ENCODE results near the gene CHIC2. TPM values are rescaled to one million over a fixed set of nuclear protein-coding genes. Genes with fewer than 3 reads are reported as not detected.

Gene CHIC2
- total RNA-seq, 1 experiment from 2014 or later: 52.3 TPM

DNA sequence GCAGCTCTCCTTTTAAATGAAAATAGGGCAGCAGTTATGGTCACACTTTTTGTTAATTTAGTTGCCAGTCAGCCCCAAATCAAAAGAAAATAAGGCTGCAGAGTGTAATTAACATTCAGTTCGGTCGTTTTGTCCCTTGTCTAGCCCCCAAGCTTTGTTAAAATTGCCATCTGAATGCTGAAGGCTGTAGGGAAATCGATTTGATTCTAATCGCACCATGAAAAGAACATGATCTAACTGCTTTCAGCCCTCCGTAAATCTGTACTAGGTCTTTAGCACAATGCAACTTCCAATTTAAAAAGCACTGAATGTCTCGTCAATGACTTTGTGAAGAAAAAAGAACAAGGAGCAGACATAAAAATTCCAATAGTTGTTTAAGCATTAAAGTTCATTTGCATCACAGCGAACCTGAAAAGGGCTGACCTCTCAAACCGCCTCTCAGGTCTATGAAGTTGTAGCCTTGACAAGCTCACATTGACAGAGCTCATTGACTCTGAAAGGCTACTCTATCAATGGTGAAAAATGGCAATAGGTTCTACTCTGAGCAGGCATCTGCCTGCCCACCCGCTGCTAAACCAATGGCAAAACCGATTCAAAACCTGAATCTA, 48.9 kb downstream of the CHIC2 start:
- CTCF ChIA-PET: no interaction called here
- POLR2A ChIA-PET (ENCODE audit: unreplicated experiment): no interaction called here
- DNase-seq (no peak), ATAC-seq (no peak)
- Histone ChIP-seq H3K4me1 (ENCODE audit: insufficient read depth, low read length) (peaks cover 5% of the 10 kb centered on the region; the same call in 1 of the 2 replicates), H3K9ac (ENCODE audit: low read length) (no peak overlapping the region), H3K4me2 (ENCODE audit: low read length) (no peak overlapping the region), H3F3A (ENCODE audit: low read length, unreplicated experiment) (no peaks in the 10 kb centered on the region), H3K36me3 (ENCODE audit: low read depth, low read length) (no peaks in the 10 kb centered on the region), H4K20me1 (ENCODE audit: low read length) (no peaks in the 10 kb centered on the region), H3K27ac (ENCODE audit: low read length) (no peak overlapping the region), H3K4me3 (ENCODE audit: low read length) (no peak overlapping the region), H3K9me2 (replicated peaks; ENCODE audit: low read length) (no peaks in the 10 kb centered on the region), H2AFZ (ENCODE audit: low read length) (no peak overlapping the region), H3K9me3 (ENCODE audit: low read length) (no peaks in the 10 kb centered on the region), H3K27me3 (ENCODE audit: low read length) (no peaks in the 10 kb centered on the region), H3K79me2 (ENCODE audit: low read length) (no peaks in the 10 kb centered on the region)
- TF ChIP-seq, protein P1, sequence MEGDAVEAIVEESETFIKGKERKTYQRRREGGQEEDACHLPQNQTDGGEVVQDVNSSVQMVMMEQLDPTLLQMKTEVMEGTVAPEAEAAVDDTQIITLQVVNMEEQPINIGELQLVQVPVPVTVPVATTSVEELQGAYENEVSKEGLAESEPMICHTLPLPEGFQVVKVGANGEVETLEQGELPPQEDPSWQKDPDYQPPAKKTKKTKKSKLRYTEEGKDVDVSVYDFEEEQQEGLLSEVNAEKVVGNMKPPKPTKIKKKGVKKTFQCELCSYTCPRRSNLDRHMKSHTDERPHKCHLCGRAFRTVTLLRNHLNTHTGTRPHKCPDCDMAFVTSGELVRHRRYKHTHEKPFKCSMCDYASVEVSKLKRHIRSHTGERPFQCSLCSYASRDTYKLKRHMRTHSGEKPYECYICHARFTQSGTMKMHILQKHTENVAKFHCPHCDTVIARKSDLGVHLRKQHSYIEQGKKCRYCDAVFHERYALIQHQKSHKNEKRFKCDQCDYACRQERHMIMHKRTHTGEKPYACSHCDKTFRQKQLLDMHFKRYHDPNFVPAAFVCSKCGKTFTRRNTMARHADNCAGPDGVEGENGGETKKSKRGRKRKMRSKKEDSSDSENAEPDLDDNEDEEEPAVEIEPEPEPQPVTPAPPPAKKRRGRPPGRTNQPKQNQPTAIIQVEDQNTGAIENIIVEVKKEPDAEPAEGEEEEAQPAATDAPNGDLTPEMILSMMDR (conservative IDR thresholded peaks at IDR 0.05; ENCODE audit: low read depth, low read length): no peak
- TF ChIP-seq EZH2phosphoT487 (IDR thresholded peaks at IDR 0.05; ENCODE audit: borderline replicate concordance, low read length) (no peak), EZH2 (IDR thresholded peaks at IDR 0.05; ENCODE audit: low read length, unreplicated experiment) (no peak)
- BruUV-seq (replicated peaks): no TSS peak
- intact Hi-C loops (cut with micrococcal nuclease): no loop called here

DNA sequence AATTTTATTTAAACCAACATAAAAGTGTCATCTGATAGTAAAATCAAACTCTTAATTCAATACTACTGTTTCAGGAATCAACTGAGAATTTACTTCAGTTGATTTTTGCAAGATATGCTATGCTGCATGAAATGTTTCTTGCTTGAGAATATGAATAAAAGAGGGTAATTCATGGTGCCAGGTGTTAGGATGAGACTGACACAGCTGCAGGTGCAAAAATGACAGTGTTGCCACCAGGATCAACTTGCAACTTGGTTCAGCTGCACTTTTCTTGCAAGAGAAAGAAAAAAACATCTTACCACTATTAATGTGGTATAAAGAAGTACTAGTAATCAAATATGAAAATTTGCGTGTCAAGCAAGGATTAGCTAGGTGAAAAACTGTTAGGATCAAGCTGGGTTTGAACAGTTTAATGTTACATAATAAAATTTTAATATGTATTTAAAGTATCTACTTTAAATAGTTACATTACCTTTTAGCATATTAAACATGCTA, 49.7 kb downstream of the CHIC2 start:
- Histone ChIP-seq H4K20me1 (ENCODE audit: low read length) (no peaks in the 10 kb centered on the region), H3K4me2 (ENCODE audit: low read length) (no peak overlapping the region), H3K36me3 (ENCODE audit: low read depth, low read length) (no peaks in the 10 kb centered on the region), H3K27me3 (ENCODE audit: low read length) (no peaks in the 10 kb centered on the region), H3K79me2 (ENCODE audit: low read length) (no peaks in the 10 kb centered on the region), H3K9me3 (ENCODE audit: low read length) (no peaks in the 10 kb centered on the region), H3K4me3 (ENCODE audit: low read length) (no peak overlapping the region), H3K27ac (ENCODE audit: low read length) (no peak overlapping the region), H3F3A (ENCODE audit: low read length, unreplicated experiment) (no peaks in the 10 kb centered on the region), H3K9me2 (replicated peaks; ENCODE audit: low read length) (no peaks in the 10 kb centered on the region), H3K4me1 (ENCODE audit: insufficient read depth, low read length) (peaks cover 5% of the 10 kb centered on the region; the same call in 1 of the 2 replicates), H2AFZ (ENCODE audit: low read length) (no peak overlapping the region), H3K9ac (ENCODE audit: low read length) (no peak overlapping the region)
- no peak for TF ChIP-seq EZH2phosphoT487 (IDR thresholded peaks at IDR 0.05; ENCODE audit: borderline replicate concordance, low read length)
- TF ChIP-seq, protein P1 (conservative IDR thresholded peaks at IDR 0.05; ENCODE audit: low read depth, low read length): no peak
- no peak for TF ChIP-seq EZH2 (IDR thresholded peaks at IDR 0.05; ENCODE audit: low read length, unreplicated experiment)
- CTCF ChIA-PET: interaction anchor here (0.6 kb wide), 1 partner anchor 233 kb away, joined by 6 read pairs; no protein-coding TSS in a partner anchor
- no TSS peak for BruUV-seq (replicated peaks)
- no peak for DNase-seq
- intact Hi-C loops (cut with micrococcal nuclease): no loop called here
- no peak for ATAC-seq
- POLR2A ChIA-PET (ENCODE audit: unreplicated experiment): no interaction called here

- Histone ChIP-seq H3K9me2 (replicated peaks; ENCODE audit: low read length) (no peaks in the 10 kb centered on the region), H3K4me1 (ENCODE audit: insufficient read depth, low read length) (peaks cover 12% of the 10 kb centered on the region; the same call in 1 of the 2 replicates), H3K27ac (ENCODE audit: low read length) (no peak overlapping the region), H3K9ac (ENCODE audit: low read length) (no peak overlapping the region), H2AFZ (ENCODE audit: low read length) (no peak overlapping the region), H3K27me3 (ENCODE audit: low read length) (no peaks in the 10 kb centered on the region), H3K4me3 (ENCODE audit: low read length) (no peak overlapping the region), H4K20me1 (ENCODE audit: low read length) (no peaks in the 10 kb centered on the region), H3K79me2 (ENCODE audit: low read length) (no peaks in the 10 kb centered on the region), H3K9me3 (ENCODE audit: low read length) (no peaks in the 10 kb centered on the region), H3K36me3 (ENCODE audit: low read depth, low read length) (no peaks in the 10 kb centered on the region), H3K4me2 (ENCODE audit: low read length) (no peak overlapping the region), H3F3A (ENCODE audit: low read length, unreplicated experiment) (no peaks in the 10 kb centered on the region)
- BruUV-seq (replicated peaks): no TSS peak
- intact Hi-C loops (cut with micrococcal nuclease): no loop called here
- CTCF ChIA-PET: no interaction called here
- POLR2A ChIA-PET (ENCODE audit: unreplicated experiment): interaction anchor here (0.5 kb wide), 1 partner anchor 1289 kb away, joined by 4 read pairs; no protein-coding TSS in a partner anchor
- TF ChIP-seq EZH2phosphoT487 (IDR thresholded peaks at IDR 0.05; ENCODE audit: borderline replicate concordance, low read length) (no peak), EZH2 (IDR thresholded peaks at IDR 0.05; ENCODE audit: low read length, unreplicated experiment) (no peak)
- TF ChIP-seq, protein P1 (conservative IDR thresholded peaks at IDR 0.05; ENCODE audit: low read depth, low read length): no peak
- ATAC-seq (no peak), DNase-seq (peak; percentile 36)
These were observed 53.2 kb downstream of the CHIC2 start for GRCh38 chr4:54011201-54011600.

Data from PC-3 (cell line).